GM18519 (cell line): ENCODE measurements around the gene ANKS1B.
"Not testable (repeated sequence)": the region's sequence is repeated elsewhere in the genome, so short reads cannot be mapped to it uniquely, and the experiment has no call there.

Experiments
- ATAC-seq: cut with Tn5 transposase; IDR thresholded peaks from one replicate; pipeline ENCODE4 v1.9.1; 2021; ENCODE audit warnings: mild to moderate bottlenecking, moderate library complexity; ENCODE audit not compliant: unreplicated experiment, low FRiP score

The ANKS1B gene

GRCh38 chr12:99611599-99611998, 373.1 kb downstream of the ANKS1B start:
- no peak for ATAC-seq

DNA sequence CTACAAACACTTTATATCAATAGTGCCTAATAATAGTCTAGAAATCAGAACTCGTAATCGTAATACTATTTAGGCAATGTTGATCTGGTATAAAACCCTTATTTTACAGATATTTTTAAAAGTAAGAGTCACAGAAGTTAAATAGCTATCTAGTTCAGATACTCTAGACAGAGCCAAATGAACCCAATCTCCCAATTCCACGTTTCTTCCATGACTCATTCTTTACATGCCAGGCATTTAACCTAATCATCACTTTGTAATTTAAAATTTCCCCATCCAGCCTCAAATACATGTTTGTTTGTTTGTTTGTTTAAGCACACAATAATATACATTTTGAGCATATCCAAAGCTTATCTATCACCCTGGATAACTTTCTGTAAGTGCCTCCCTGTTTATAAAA, 373.6 kb downstream of the ANKS1B start:
- no peak for ATAC-seq

DNA sequence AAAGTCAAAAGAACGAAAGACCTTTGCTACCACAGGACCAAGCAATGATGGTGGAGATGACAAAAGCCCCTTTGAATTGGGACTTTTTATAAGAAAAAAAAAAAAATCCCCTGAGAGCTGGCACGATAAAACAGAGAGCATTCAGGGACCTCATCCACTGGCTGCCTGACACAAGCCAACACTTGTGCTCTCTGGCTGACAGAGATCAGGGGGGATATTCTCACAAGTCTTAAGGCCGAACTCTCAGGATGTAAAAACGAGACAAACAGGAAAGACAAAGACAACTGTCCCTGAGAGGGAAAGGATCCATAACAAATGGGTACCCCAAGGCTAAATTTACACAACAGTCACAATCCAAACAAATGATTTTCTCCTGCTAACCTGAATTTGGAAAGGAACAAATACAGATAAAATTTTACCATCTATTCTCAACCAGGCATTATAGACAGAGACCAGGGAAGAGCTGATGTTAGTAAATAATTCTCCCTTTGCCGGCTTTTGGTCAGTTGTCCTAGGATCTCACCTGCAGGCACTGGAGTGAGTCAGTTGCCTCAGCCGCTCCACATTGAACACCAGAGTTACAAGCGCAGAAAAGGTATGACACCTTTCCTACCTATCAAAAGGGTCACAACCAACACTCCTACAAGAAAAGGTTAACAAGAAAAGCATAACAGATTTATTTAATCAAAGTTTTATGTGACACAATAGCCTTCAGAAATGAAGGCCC, 375.1 kb downstream of the ANKS1B start:
- no peak for ATAC-seq

DNA sequence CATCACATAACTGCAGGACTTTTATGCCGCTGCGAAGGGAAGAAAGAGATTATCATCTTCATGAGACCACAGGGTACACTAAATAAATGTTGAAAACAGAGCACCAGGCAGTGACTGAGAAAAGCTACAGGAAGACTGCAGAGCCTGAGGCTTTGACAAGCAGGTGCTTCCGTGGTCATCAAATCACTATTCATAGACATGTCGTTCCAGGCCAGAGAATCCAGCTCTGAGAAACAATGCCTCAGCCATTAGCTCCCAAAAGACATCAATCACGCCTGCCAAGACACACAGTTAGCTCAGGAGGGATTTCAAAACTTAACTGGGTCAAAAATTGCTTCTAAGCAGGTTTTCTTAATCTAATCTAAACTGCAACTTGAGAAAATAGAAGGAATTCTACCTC, 384.3 kb downstream of the ANKS1B start:
- ATAC-seq, result peak; percentile 72

- ATAC-seq, result no peak
These were observed 386.0 kb downstream of the ANKS1B start for GRCh38 chr12:99598785-99599184.

GRCh38 chr12:99596762-99597161, 388.0 kb downstream of the ANKS1B start:
- no peak for ATAC-seq

DNA sequence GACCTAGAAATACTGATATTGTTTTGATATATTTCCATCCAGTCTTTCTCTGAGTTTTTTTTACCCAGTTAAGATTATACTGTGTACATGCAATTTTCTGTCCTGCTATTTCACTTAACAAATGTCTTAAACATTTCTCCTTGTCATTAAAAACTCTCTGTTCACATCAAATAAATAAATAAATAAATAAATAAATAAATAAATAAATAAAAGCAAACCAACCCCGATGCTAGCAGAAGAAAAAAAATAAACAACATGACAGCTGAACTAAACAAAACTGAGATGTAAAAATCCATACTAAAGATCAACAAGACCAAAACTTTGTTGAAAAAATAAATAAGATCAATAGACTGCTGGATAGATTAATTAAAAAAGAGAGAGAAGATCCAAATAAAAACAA, 407.6 kb downstream of the ANKS1B start:
- not testable (repeated sequence) for ATAC-seq

GRCh38 chr12:99573980-99574379, 410.8 kb downstream of the ANKS1B start:
- no peak for ATAC-seq

DNA sequence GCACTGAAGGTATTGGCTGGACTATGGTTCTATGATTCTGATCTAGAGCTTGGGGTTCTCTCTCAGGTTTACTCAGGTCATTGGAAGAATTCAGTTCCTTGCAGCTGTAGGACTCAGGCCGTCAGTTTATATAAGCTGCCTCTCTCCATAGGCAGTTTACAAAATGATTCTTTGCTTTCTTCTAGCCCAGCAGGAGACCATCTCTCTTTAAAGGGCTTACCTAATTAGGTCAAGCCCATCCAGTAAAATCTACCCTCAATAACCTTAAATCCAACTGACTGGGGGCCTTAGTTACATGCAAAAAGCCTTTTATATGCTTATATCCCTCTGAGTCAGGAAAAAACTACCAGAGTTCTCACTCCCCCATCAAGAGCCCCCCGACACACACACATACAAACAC, 417.7 kb downstream of the ANKS1B start:
- no peak for ATAC-seq

DNA sequence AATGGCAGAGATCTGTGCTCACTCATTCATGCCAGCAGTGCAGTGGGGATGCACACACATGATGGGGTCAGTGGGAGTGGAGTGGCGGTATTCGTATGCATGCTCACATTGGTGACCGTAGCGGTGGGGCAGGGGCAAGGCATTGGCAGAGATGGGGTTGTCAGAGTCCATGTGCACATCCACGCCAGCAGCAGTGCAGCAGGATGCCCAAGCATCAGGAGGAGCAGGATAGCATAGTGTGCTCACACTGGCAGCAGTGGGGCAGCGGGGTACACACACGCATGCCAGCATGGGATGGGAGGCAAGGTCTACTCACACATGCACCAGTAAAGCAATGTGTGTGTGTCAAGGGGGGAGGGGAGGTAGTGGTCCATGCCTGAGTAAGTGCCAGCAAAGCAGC, 426.6 kb downstream of the ANKS1B start:
- no peak for ATAC-seq

GRCh38 chr12:99553461-99553860, 431.3 kb downstream of the ANKS1B start:
- no peak for ATAC-seq

- ATAC-seq, result no peak
These were observed 432.7 kb downstream of the ANKS1B start for GRCh38 chr12:99552022-99552421.

DNA sequence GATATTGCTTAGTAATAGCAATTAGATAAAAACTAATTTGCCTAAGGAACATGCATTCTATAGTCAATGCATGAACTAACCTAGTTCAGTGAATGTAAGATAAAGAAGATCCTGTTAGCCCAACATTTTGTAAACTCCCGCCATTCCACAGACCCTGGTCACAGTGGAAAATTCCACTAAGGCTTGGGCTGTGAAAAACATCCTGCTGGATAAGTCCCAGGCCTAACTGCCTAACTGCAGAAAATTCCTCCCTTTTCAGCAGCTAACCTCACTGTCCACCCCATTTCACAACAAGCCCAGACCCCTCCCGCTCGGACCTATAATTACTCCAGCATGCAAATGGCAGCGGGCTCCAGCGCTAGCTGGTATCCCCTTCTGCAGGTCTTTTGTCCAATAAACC, 435.1 kb downstream of the ANKS1B start:
- no peak for ATAC-seq

GRCh38 chr12:99549196-99549595, 435.5 kb downstream of the ANKS1B start:
- ATAC-seq, result no peak

- no peak for ATAC-seq
These were observed 440.3 kb downstream of the ANKS1B start for GRCh38 chr12:99544457-99544856.

DNA sequence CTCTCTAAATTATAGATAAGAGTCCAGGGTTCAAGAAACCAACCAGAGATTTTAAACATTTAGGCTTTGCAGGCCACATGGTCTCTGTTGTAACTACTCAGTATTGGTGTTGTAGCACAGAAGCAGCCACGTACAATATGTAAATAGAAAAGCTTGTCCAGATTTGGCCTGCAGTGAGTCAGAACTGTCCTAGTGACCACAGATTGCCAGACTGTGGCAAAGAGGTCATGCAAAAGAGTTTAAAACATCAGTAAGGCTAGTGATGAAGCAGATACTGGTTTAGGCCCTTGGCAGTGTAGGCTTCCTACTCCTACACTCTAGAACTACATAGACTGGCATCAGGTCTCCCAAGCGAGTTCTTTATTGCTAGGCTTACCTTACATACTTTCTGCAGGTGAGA, 454.8 kb downstream of the ANKS1B start:
- ATAC-seq, result peak; percentile 93

- ATAC-seq, result no peak
These were observed 456.3 kb downstream of the ANKS1B start for GRCh38 chr12:99528478-99528877.

- ATAC-seq, result no peak
These were observed 460.9 kb downstream of the ANKS1B start for GRCh38 chr12:99523853-99524252.

DNA sequence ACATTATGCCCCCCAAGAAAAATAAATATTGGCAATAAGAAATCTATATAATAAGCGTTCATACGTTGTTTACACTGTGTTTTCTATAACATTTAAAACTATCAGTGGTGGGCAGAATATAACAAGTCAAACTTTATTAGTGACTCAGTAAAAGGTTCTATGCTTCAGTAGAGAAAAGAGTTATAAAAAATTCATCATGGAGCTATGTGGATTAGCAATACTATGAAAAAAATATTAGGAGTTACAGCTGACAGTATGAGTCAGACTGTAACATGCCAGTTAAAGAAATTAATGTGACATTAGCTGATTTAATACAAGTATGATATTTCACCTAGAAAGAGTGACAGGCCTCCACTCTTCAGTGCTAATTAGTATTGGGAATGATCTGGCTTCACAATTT, 462.3 kb downstream of the ANKS1B start:
- ATAC-seq, result no peak

DNA sequence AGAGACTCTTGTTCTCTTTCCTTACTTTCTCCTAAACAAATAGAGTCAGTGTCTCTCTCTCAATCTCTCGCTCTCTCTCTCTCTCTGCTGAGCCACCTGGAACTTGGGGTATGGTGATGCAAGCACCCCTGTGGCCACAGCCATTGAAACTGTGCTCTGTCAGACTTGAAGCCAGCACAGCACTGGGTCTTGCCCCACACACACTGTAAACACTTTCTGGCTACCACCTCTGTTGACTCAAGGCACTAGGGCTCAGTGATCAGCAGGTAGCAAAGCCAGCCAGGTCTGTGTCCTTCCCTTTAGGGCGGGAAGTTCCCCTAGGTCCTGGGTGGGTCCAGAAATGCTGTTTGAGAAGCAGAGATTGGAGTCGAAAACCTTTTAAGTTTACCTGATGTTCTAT, 463.1 kb downstream of the ANKS1B start:
- ATAC-seq, result no peak

DNA sequence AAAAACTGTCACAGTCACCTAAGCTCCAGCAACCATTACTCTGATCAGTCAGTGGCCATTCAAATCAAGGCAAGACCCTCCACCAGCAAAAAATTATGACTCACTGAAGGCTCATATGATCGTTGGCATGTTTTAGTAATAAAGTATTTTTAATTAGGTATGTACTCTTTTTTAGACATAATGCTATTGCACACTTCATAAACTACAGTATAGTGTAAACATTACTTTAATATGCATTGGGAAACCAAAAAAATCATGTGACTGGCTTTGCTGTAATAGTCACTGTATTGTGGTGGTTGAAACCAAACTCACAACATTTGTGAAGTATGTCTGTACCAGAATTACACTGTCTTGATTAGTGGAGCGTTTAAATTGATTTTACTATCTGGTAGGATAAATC, 471.7 kb downstream of the ANKS1B start:
- ATAC-seq, result no peak

GRCh38 chr12:99505805-99506204, 478.9 kb downstream of the ANKS1B start:
- ATAC-seq, result no peak

DNA sequence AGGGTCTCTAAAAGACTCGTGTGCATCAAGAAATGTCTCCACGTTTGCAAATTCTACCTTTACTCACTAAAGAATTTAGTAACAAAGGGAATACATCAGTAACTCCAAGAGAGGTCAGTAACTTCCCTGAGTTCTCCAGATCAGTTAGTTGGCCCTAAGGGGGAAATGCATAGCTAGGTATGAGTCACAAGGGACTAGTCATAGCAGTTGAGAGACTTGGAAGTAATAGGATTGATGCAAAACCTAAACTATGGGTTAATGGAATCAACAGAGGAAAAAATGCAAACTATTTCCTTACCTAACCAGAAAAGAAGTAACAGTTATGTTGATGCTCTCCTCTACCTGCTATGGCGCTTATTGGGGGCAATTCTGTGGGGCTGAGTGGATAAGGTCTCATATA, 486.0 kb downstream of the ANKS1B start:
- no peak for ATAC-seq
